ENCODE data around the gene HSDL1. TPM values are rescaled to one million over a fixed set of nuclear protein-coding genes. Genes with fewer than 3 reads are reported as not detected.

HSDL1 gene
- total RNA-seq, 1 experiment from 2014 or later = 13.3 TPM

GRCh38 chr16:84081446-84081989 lies 63.5 kb downstream of the HSDL1 start:
- no peak for TF ChIP-seq EZH2phosphoT487 (IDR thresholded peaks at IDR 0.05; ENCODE audit: borderline replicate concordance, low read length)
- TF ChIP-seq CTCF (conservative IDR thresholded peaks at IDR 0.05; ENCODE audit: low read depth, low read length) = no peak
- TF ChIP-seq EZH2 (IDR thresholded peaks at IDR 0.05; ENCODE audit: low read length, unreplicated experiment) = no peak
- BruUV-seq (replicated peaks) = no TSS peak
- Histone ChIP-seq H3K4me2 (ENCODE audit: low read length) (no peak overlapping the region), H3K36me3 (ENCODE audit: low read depth, low read length) (peaks cover 7% of the 10 kb centered on the region), H3K9me2 (replicated peaks; ENCODE audit: low read length) (no peaks in the 10 kb centered on the region), H3F3A (ENCODE audit: low read length, unreplicated experiment) (no peaks in the 10 kb centered on the region), H3K79me2 (ENCODE audit: low read length) (peaks cover 3% of the 10 kb centered on the region; the same call in 1 of the 2 replicates), H3K27ac (ENCODE audit: low read length) (no peak overlapping the region), H4K20me1 (ENCODE audit: low read length) (0 out of 2 replicates have a peak, but pooled peaks cover 3% of the 10 kb centered on the region), H3K9me3 (ENCODE audit: low read length) (no peaks in the 10 kb centered on the region), H3K9ac (ENCODE audit: low read length) (no peak overlapping the region), H2AFZ (ENCODE audit: low read length) (no peak overlapping the region), H3K4me1 (ENCODE audit: insufficient read depth, low read length) (no peaks in the 10 kb centered on the region), H3K4me3 (ENCODE audit: low read length) (no peak overlapping the region), H3K27me3 (ENCODE audit: low read length) (no peaks in the 10 kb centered on the region)
- ChIA-PET CTCF (no interaction called here), POLR2A (ENCODE audit: unreplicated experiment) (no interaction called here)
- no peak for ATAC-seq
- intact Hi-C loops (cut with micrococcal nuclease) = no loop called here
- no peak for DNase-seq

- ChIA-PET POLR2A (ENCODE audit: unreplicated experiment) (no interaction called here), CTCF (interaction anchor here (1.4 kb wide), 1 partner anchor 106 kb away, joined by 3 read pairs; the partner anchor contains the start of gene TAF1C)
- no peak for DNase-seq
- Histone ChIP-seq H3K27me3 (ENCODE audit: low read length) (no peaks in the 10 kb centered on the region), H2AFZ (ENCODE audit: low read length) (no peak overlapping the region), H4K20me1 (ENCODE audit: low read length) (0 out of 2 replicates have a peak, but pooled peaks cover 3% of the 10 kb centered on the region), H3K9ac (ENCODE audit: low read length) (no peak overlapping the region), H3K27ac (ENCODE audit: low read length) (no peak overlapping the region), H3K79me2 (ENCODE audit: low read length) (peaks cover 3% of the 10 kb centered on the region; the same call in 1 of the 2 replicates), H3K4me2 (ENCODE audit: low read length) (no peak overlapping the region), H3K9me2 (replicated peaks; ENCODE audit: low read length) (no peaks in the 10 kb centered on the region), H3K36me3 (ENCODE audit: low read depth, low read length) (peaks cover 7% of the 10 kb centered on the region), H3K4me3 (ENCODE audit: low read length) (no peak overlapping the region), H3F3A (ENCODE audit: low read length, unreplicated experiment) (no peaks in the 10 kb centered on the region), H3K4me1 (ENCODE audit: insufficient read depth, low read length) (no peaks in the 10 kb centered on the region), H3K9me3 (ENCODE audit: low read length) (no peaks in the 10 kb centered on the region)
- ATAC-seq = no peak
- TF ChIP-seq EZH2phosphoT487 (IDR thresholded peaks at IDR 0.05; ENCODE audit: borderline replicate concordance, low read length) = no peak
- no peak for TF ChIP-seq EZH2 (IDR thresholded peaks at IDR 0.05; ENCODE audit: low read length, unreplicated experiment)
- TF ChIP-seq CTCF (conservative IDR thresholded peaks at IDR 0.05; ENCODE audit: low read depth, low read length) = no peak
- no TSS peak for BruUV-seq (replicated peaks)
- intact Hi-C loops (cut with micrococcal nuclease) = no loop called here
Measured at GRCh38 chr16:84080813-84081212, 64.2 kb downstream of the HSDL1 start.

GRCh38 chr16:84080378-84080777 lies 64.6 kb downstream of the HSDL1 start:
- Histone ChIP-seq H4K20me1 (ENCODE audit: low read length) (0 out of 2 replicates have a peak, but pooled peaks cover 3% of the 10 kb centered on the region), H3K4me3 (ENCODE audit: low read length) (no peak overlapping the region), H3K9me3 (ENCODE audit: low read length) (no peaks in the 10 kb centered on the region), H3F3A (ENCODE audit: low read length, unreplicated experiment) (no peaks in the 10 kb centered on the region), H3K79me2 (ENCODE audit: low read length) (peaks cover 3% of the 10 kb centered on the region; the same call in 1 of the 2 replicates), H3K9ac (ENCODE audit: low read length) (no peak overlapping the region), H2AFZ (ENCODE audit: low read length) (no peak overlapping the region), H3K27ac (ENCODE audit: low read length) (no peak overlapping the region), H3K27me3 (ENCODE audit: low read length) (no peaks in the 10 kb centered on the region), H3K4me2 (ENCODE audit: low read length) (no peak overlapping the region), H3K4me1 (ENCODE audit: insufficient read depth, low read length) (no peaks in the 10 kb centered on the region), H3K36me3 (ENCODE audit: low read depth, low read length) (peaks cover 10% of the 10 kb centered on the region), H3K9me2 (replicated peaks; ENCODE audit: low read length) (no peaks in the 10 kb centered on the region)
- CTCF ChIA-PET = interaction anchor here (1.4 kb wide), 1 partner anchor 107 kb away, joined by 3 read pairs; the partner anchor contains the start of gene TAF1C
- POLR2A ChIA-PET (ENCODE audit: unreplicated experiment) = no interaction called here
- DNase-seq (no peak), ATAC-seq (no peak)
- TF ChIP-seq EZH2 (IDR thresholded peaks at IDR 0.05; ENCODE audit: low read length, unreplicated experiment) = no peak
- TF ChIP-seq CTCF (conservative IDR thresholded peaks at IDR 0.05; ENCODE audit: low read depth, low read length) = no peak
- no peak for TF ChIP-seq EZH2phosphoT487 (IDR thresholded peaks at IDR 0.05; ENCODE audit: borderline replicate concordance, low read length)
- BruUV-seq (replicated peaks) = no TSS peak
- intact Hi-C loops (cut with micrococcal nuclease) = no loop called here

Data from PC-3 (cell line).